HepG2 (cell line): ENCODE results near the gene RPP25L. TPM values are rescaled to one million over a fixed set of nuclear protein-coding genes. Genes with fewer than 3 reads are reported as not detected.
A peak's percentile ranks its signal among the peaks of the same experiment; 100 is the strongest.

Experiments used
- ARID2 ChIP-seq: sonication (generic); formaldehyde crosslinking; IDR thresholded peaks from 2 replicates; pipeline ENCODE4 v1.8.1; 2022; ENCODE audit warnings: mild to moderate bottlenecking, missing genetic modification reagents, borderline replicate concordance
- ARID4A ChIP-seq: sonication (generic); formaldehyde crosslinking; IDR thresholded peaks from 2 replicates; pipeline ENCODE4 v1.5.0; 2020; ENCODE audit warnings: mild to moderate bottlenecking, missing genetic modification reagents, borderline replicate concordance
- DMAP1 ChIP-seq: IDR thresholded peaks from 2 replicates; pipeline ENCODE4 v1.6.1; 2016
- LCORL ChIP-seq, 2 experiments: fragments of 450-650 bp in 1 of 2; sonication (generic) in 1 of 2; formaldehyde crosslinking in 1 of 2; IDR thresholded peaks; 2 replicates each; pipeline versions ENCODE4 v1.5.0 to v1.6.1; 2017 to 2020; ENCODE audit warnings: antibody characterized with exemption in 1 of 2, missing genetic modification reagents in 1 of 2
- MXD4 ChIP-seq: IDR thresholded peaks from 2 replicates; pipeline ENCODE4 v1.6.1; 2016; ENCODE audit warnings: mild to moderate bottlenecking, missing biosample characterization, missing genetic modification reagents
- NFATC3 ChIP-seq: sonication (generic); formaldehyde crosslinking; IDR thresholded peaks from 2 replicates; pipeline ENCODE4 v1.5.1; 2020; ENCODE audit warnings: mild to moderate bottlenecking, missing genetic modification reagents
- NR2C2 ChIP-seq: sonication (generic); formaldehyde crosslinking; IDR thresholded peaks from 2 replicates; pipeline ENCODE4 v1.4.0; 2020; ENCODE audit warnings: missing genetic modification reagents, mild to moderate bottlenecking, moderate library complexity, borderline replicate concordance
- RAD21 ChIP-seq: fragments of 450-650 bp; formaldehyde crosslinking; IDR thresholded peaks from 2 replicates; pipeline ENCODE4 v1.5.0; 2020; ENCODE audit warnings: mild to moderate bottlenecking
- RFXANK ChIP-seq: IDR thresholded peaks from 2 replicates; pipeline ENCODE4 v1.6.1; 2016
- RORA ChIP-seq: sonication (generic); formaldehyde crosslinking; IDR thresholded peaks from 2 replicates; pipeline ENCODE4 v1.5.0; 2020; ENCODE audit warnings: mild to moderate bottlenecking, missing genetic modification reagents, moderate library complexity
- SNAI1 ChIP-seq: sonication (generic); formaldehyde crosslinking; IDR thresholded peaks from 2 replicates; pipeline ENCODE4 v1.5.0; 2020; ENCODE audit warnings: mild to moderate bottlenecking, missing genetic modification reagents, borderline replicate concordance
- SRY ChIP-seq: sonication (generic); formaldehyde crosslinking; IDR thresholded peaks from 2 replicates; pipeline ENCODE4 v1.8.0; 2022; ENCODE audit warnings: mild to moderate bottlenecking, missing genetic modification reagents
- TBX2 ChIP-seq: sonication (generic); formaldehyde crosslinking; IDR thresholded peaks from 2 replicates; pipeline ENCODE4 v1.5.0; 2020; ENCODE audit warnings: missing genetic modification reagents, mild to moderate bottlenecking, borderline replicate concordance
- ZNF329 ChIP-seq: sonication (generic); formaldehyde crosslinking; IDR thresholded peaks from 2 replicates; pipeline ENCODE4 v1.9.0; 2021; ENCODE audit warnings: low read depth, mild to moderate bottlenecking, missing genetic modification reagents
- ZNF549 ChIP-seq: sonication (generic); formaldehyde crosslinking; IDR thresholded peaks from 2 replicates; pipeline ENCODE4 v1.5.0; 2020; ENCODE audit warnings: missing genetic modification reagents
- polyA plus RNA-seq, 8 experiments: library from polyadenylated mRNA; depleted of rRNA in 3 of 8; stranded (reverse) in 7 of 8; unstranded in 1 of 8; fragments of >200 nt; fragmentation: Illumina TruSeq in 4 of 8; extraction: Trizol in 4 of 8; gene quantifications; 2 replicates each; pipeline versions ENCODE4 v1.2.1 to v1.2.3, GENCODE V29; 2011 to 2016; ENCODE audit warnings: low read depth in 4 of 8, missing spikeins in 1 of 8, mixed read lengths in 1 of 8; ENCODE audit not compliant: insufficient read depth in 1 of 8
- total RNA-seq, 5 experiments: library from RNA; depleted of rRNA; stranded (reverse); fragments of >200 nt; fragmentation: Illumina TruSeq; extraction: Trizol; gene quantifications; 2 replicates each; pipeline ENCODE4 v1.2.3, GENCODE V29; 2016; ENCODE audit warnings: low read depth in 1 of 5
- TF ChIP-seq, protein P1 (sequence below): sonication (generic); formaldehyde crosslinking; IDR thresholded peaks from 2 replicates; pipeline ENCODE4 v1.4.0; 2020; ENCODE audit warnings: missing genetic modification reagents, borderline replicate concordance
- TF ChIP-seq, protein P2 (sequence below): IDR thresholded peaks from 2 replicates; pipeline ENCODE4 v1.6.1; 2018; ENCODE audit warnings: missing genetic modification reagents
- TF ChIP-seq, protein P3 (sequence below): sonication (generic); formaldehyde crosslinking; IDR thresholded peaks from 2 replicates; pipeline ENCODE4 v1.5.1; 2020; ENCODE audit warnings: missing genetic modification reagents, mild to moderate bottlenecking, borderline replicate concordance

Gene RPP25L
- total and polyA plus RNA-seq, 2 of the 13 experiments (the other 11 are each of a cell fraction or from before 2014, with no cell fraction given), result 24.5 to 27.3 TPM

DNA sequence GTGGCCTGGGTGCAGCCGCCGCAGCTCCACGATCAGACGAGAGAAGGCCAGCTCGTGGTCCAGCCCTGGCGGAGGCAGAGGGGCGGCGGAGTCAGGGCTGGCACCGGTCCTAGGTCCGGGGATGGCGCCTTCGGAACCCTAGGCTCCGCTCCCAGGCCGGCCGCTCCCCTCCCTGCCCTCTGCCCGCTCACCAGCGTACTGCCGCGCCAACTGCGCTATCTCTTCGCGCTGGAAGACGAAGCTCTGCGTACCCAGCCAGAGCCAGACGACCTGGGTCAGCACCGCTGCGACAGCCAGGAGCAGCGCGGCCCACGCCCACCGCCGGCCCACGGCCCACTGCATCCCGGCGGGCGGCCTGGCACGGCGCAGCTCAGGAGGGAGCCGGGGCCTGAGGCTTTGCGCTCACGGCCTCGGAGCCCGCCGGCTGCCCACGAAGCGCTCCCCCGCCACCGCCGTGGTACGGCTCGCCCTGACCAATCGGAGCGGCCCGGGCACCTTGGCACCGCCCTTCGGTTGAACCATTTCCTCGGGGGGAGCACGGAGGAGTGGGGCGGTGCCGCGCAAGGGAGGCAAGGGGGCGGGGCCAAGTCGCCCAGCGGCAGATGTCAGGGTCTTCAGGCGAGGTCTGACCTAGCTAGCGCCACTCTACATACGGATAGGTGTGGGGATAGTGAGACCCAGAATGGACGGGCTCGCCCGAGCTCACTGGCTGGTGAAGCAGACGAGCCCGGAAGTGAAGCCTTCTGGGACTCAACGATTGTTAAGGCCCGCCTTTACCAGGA lies 25.6 kb upstream of the RPP25L start, which contains the start of gene SIGMAR1 (continued):
- TF ChIP-seq ARID4A (peak; percentile 89; the same call in 1 of the 2 replicates), SNAI1 (CRISPR knock-in tag) (peak; percentile 81; the same call in 1 of the 2 replicates), RORA (no peak), ARID2 (CRISPR knock-in tag) (0 out of 2 replicates have a peak, but pooled peaks have one; percentile 48), RFXANK (0 out of 2 replicates have a peak, but pooled peaks have one; percentile 60), DMAP1 (CRISPR knock-in tag) (peak; percentile 68), RAD21 (CRISPR knock-in tag) (peak; percentile 46; the same call in 1 of the 2 replicates), NFATC3 (CRISPR knock-in tag) (no peak), NR2C2 (CRISPR knock-in tag) (peak; percentile 49; the same call in 1 of the 2 replicates), MXD4 (peak; percentile 87), ZNF329 (peak; percentile 96), LCORL (IDR thresholded peaks at IDR 0.05) (no peak), LCORL (CRISPR knock-in tag; IDR thresholded peaks at IDR 0.05) (peak; percentile 48), ZNF549 (no peak), SRY (CRISPR knock-in tag) (peak; percentile 73), TBX2 (peak; percentile 62; the same call in 1 of the 2 replicates)
- TF ChIP-seq, protein P1, sequence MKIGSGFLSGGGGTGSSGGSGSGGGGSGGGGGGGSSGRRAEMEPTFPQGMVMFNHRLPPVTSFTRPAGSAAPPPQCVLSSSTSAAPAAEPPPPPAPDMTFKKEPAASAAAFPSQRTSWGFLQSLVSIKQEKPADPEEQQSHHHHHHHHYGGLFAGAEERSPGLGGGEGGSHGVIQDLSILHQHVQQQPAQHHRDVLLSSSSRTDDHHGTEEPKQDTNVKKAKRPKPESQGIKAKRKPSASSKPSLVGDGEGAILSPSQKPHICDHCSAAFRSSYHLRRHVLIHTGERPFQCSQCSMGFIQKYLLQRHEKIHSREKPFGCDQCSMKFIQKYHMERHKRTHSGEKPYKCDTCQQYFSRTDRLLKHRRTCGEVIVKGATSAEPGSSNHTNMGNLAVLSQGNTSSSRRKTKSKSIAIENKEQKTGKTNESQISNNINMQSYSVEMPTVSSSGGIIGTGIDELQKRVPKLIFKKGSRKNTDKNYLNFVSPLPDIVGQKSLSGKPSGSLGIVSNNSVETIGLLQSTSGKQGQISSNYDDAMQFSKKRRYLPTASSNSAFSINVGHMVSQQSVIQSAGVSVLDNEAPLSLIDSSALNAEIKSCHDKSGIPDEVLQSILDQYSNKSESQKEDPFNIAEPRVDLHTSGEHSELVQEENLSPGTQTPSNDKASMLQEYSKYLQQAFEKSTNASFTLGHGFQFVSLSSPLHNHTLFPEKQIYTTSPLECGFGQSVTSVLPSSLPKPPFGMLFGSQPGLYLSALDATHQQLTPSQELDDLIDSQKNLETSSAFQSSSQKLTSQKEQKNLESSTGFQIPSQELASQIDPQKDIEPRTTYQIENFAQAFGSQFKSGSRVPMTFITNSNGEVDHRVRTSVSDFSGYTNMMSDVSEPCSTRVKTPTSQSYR (CRISPR knock-in tag), result 0 out of 2 replicates have a peak, but pooled peaks have one; percentile 9
- TF ChIP-seq, protein P2, sequence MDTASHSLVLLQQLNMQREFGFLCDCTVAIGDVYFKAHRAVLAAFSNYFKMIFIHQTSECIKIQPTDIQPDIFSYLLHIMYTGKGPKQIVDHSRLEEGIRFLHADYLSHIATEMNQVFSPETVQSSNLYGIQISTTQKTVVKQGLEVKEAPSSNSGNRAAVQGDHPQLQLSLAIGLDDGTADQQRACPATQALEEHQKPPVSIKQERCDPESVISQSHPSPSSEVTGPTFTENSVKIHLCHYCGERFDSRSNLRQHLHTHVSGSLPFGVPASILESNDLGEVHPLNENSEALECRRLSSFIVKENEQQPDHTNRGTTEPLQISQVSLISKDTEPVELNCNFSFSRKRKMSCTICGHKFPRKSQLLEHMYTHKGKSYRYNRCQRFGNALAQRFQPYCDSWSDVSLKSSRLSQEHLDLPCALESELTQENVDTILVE (CRISPR knock-in tag), result no peak
- TF ChIP-seq, protein P3, sequence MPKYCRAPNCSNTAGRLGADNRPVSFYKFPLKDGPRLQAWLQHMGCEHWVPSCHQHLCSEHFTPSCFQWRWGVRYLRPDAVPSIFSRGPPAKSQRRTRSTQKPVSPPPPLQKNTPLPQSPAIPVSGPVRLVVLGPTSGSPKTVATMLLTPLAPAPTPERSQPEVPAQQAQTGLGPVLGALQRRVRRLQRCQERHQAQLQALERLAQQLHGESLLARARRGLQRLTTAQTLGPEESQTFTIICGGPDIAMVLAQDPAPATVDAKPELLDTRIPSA (CRISPR knock-in tag), result peak; percentile 91; the same call in 1 of the 2 replicates
